ENCODE data around the gene PUSL1. TPM values are rescaled to one million over a fixed set of nuclear protein-coding genes. Genes with fewer than 3 reads are reported as not detected.
A peak's percentile ranks its signal among the peaks of the same experiment; 100 is the strongest.
"Not testable (repeated sequence)": the region's sequence is repeated elsewhere in the genome, so short reads cannot be mapped to it uniquely, and the experiment has no call there.

The PUSL1 gene
- total RNA-seq, 2 donors from 2014 or later: 14.5 to 24.8 TPM

GRCh38 chr1:1315435-1315954, 7.1 kb downstream of the PUSL1 start:
- Histone ChIP-seq H3K4me3 (no peak overlapping the region), H3K27ac (no peak overlapping the region), H3K9me3 (no peaks in the 10 kb centered on the region), H3K4me1 (peaks cover 0 to 9% of the 10 kb centered on the region in 2 donors), H3K27me3 (no peaks in the 10 kb centered on the region), H3K36me3 (peaks cover 73% of the 10 kb centered on the region)
- TF ChIP-seq, protein P1, sequence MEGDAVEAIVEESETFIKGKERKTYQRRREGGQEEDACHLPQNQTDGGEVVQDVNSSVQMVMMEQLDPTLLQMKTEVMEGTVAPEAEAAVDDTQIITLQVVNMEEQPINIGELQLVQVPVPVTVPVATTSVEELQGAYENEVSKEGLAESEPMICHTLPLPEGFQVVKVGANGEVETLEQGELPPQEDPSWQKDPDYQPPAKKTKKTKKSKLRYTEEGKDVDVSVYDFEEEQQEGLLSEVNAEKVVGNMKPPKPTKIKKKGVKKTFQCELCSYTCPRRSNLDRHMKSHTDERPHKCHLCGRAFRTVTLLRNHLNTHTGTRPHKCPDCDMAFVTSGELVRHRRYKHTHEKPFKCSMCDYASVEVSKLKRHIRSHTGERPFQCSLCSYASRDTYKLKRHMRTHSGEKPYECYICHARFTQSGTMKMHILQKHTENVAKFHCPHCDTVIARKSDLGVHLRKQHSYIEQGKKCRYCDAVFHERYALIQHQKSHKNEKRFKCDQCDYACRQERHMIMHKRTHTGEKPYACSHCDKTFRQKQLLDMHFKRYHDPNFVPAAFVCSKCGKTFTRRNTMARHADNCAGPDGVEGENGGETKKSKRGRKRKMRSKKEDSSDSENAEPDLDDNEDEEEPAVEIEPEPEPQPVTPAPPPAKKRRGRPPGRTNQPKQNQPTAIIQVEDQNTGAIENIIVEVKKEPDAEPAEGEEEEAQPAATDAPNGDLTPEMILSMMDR (IDR thresholded peaks at IDR 0.05): no peak
- DNase-seq (ENCODE audit: low spot score): no peak

- not testable (repeated sequence) for DNase-seq (ENCODE audit: low spot score); H3K9me3 ChIP-seq; H3K27me3 ChIP-seq; H3K4me3 ChIP-seq; H3K27ac ChIP-seq
- H3K36me3 ChIP-seq: peaks cover 69% of the 10 kb centered on the region
- peaks cover 0 to 16% of the 10 kb centered on the region in 2 donors for H3K4me1 ChIP-seq
These were observed 7.8 kb downstream of the PUSL1 start for GRCh38 chr1:1316199-1316598.

- Histone ChIP-seq H3K36me3 (peaks cover 60% of the 10 kb centered on the region), H3K27ac (peak overlapping the region; percentile 61 to 83), H3K4me3 (no peak overlapping the region), H3K27me3 (no peaks in the 10 kb centered on the region), H3K9me3 (no peaks in the 10 kb centered on the region), H3K4me1 (peaks cover 0 to 28% of the 10 kb centered on the region in 2 donors)
- no peak for DNase-seq (ENCODE audit: low spot score)
- TF ChIP-seq, protein P1 (IDR thresholded peaks at IDR 0.05): no peak
These were observed 9.0 kb downstream of the PUSL1 start for GRCh38 chr1:1317420-1317819.

GRCh38 chr1:1318131-1318652, 9.8 kb downstream of the PUSL1 start:
- peak overlapping the region; percentile 61 to 83 for H3K27ac ChIP-seq
- peak; percentile 88 for DNase-seq (ENCODE audit: low spot score)
- no peaks in the 10 kb centered on the region for H3K27me3 ChIP-seq
- peaks cover 53% of the 10 kb centered on the region for H3K36me3 ChIP-seq
- TF ChIP-seq, protein P1 (IDR thresholded peaks at IDR 0.05): no peak
- no peak overlapping the region for H3K4me3 ChIP-seq
- H3K4me1 ChIP-seq: peaks cover 0 to 36% of the 10 kb centered on the region in 2 donors
- no peaks in the 10 kb centered on the region for H3K9me3 ChIP-seq

- H3K27ac ChIP-seq: peak overlapping the region; percentile 61 to 83
- H3K4me1 ChIP-seq: peaks cover 0 to 41% of the 10 kb centered on the region in 2 donors
- H3K36me3 ChIP-seq: peaks cover 45% of the 10 kb centered on the region
- DNase-seq (ENCODE audit: low spot score): no peak
- H3K27me3 ChIP-seq: no peaks in the 10 kb centered on the region
- TF ChIP-seq, protein P1 (IDR thresholded peaks at IDR 0.05): no peak
- H3K4me3 ChIP-seq: no peak overlapping the region
- H3K9me3 ChIP-seq: no peaks in the 10 kb centered on the region
These were observed 10.6 kb downstream of the PUSL1 start for GRCh38 chr1:1318777-1319645.

- TF ChIP-seq, protein P1 (IDR thresholded peaks at IDR 0.05): no peak
- Histone ChIP-seq H3K36me3 (peaks cover 39% of the 10 kb centered on the region), H3K27me3 (no peaks in the 10 kb centered on the region), H3K4me1 (peaks cover 0 to 41% of the 10 kb centered on the region in 2 donors), H3K4me3 (no peak overlapping the region), H3K9me3 (no peaks in the 10 kb centered on the region), H3K27ac (no peak overlapping the region)
- no peak for DNase-seq (ENCODE audit: low spot score)
These were observed 11.2 kb downstream of the PUSL1 start for GRCh38 chr1:1319646-1319941.

All from right atrium auricular region (tissue), 2 donors.